DMS53 (cell line): Measurements from ENCODE around the gene FOXK2.
A peak's percentile ranks its signal among the peaks of the same experiment; 100 is the strongest.
"Not testable (repeated sequence)": the region's sequence is repeated elsewhere in the genome, so short reads cannot be mapped to it uniquely, and the experiment has no call there.

Experiments
- DNase-seq: peaks from one replicate; lab custom pipeline; 2025; lab: John Stamatoyannopoulos, UW

Gene FOXK2

DNA sequence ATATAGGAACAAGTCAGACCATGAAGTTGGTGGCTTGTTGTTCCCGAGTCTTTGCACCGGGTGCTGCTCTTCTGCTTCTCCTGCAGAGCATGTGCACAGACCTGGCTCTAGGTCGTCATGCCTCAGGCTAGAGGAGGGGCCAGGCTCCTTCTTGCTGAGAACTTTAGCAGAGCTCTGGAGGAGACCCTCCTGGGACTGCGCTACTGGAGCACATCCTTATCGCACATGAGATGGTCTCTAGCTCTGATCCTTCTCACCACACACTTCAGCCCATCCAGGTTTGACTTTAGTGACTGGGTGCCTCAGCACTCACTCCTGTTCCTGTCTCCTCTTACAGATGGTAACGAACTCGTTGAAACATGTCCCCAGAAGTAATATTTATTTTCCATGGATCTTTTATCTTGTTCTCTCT lies 14.9 kb downstream of the FOXK2 start:
- DNase-seq: no peak

DNA sequence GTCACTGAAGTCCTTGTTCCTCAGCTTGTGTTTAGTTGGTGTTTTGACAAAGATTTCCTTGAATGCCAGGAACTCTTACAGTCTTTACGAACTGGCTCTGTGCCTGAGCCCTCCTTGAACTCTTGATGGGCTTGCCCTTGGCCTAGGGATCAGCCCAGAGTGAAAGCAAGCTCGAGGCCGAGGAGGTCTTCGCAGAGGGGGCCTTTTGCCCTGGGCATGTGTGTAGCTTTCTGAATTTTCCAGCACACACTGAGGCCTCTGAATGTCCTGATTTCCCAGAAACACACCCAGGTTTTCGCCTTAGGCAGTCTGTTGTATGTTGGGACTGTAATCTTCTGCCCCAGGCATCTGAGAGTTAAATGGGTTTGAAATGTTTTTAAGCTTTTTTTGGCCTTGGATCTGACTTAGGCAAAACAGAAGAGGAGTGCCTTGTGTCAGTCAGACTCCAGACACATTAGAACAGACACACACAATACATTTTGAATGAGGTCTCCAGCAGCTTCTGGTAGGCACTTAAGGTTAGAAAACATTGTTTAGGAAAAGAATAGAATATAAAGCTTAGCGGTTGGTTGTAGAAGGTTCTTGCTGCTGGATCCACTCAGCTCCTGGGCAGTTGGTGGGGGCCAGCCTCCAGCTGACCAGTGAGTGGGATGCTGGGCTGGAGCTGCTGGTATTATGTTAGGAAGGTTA lies 17.1 kb downstream of the FOXK2 start:
- no peak for DNase-seq

DNA sequence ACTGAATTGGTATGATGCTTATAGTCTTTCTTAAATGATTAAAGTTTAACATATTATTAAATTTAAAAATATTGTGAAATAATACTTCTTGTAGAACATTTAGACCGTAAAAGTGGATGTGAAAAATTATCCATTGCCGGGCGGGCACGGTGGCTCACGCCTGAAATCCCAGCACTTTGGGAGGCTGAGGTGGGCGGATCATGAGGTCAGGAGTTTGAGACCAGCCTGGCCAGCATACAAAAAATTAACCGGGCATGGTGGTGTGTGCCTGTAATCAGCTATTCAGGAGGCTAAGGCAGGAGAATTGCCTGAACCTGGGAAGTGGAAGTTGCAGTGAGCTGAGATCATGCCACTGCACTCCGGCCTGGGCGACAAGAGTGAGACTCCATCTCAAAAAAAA lies 17.7 kb downstream of the FOXK2 start:
- not testable (repeated sequence) for DNase-seq

DNA sequence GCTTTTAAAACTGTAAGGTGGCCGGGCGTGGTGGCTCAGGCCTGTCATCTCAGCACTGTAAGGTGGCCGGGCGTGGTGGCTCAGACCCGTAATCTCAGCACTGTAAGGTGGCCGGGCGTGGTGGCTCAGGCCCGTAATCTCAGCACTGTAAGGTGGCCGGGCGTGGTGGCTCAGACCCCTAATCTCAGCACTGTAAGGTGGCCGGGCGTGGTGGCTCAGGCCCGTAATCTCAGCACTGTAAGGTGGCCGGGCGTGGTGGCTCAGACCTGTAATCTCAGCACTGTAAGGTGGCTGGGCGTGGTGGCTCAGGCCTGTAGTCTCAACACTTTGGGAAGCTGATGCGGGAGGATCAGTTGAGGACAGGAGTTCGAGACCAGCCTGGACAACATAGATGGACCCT lies 19.5 kb downstream of the FOXK2 start:
- DNase-seq: not testable (repeated sequence)

DNA sequence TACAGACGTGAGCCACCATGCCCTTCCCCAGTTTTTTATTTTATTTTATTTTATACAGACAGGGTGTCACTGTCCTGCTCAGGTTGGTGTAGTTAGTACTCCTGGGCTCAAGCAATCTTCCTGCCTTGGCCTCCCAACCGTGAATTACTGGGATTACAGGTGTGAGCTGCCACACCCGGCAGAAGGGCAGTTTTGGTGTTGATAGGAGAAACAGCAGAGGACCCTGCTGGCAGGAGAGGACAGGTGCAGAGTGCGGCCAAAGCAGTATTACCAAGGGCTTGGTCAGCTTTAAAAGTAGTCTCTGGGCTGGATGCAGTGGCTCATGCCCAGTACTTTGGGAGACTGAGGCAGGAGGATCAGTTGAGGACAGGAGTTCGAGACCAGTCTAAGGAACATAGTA lies 22.9 kb downstream of the FOXK2 start:
- DNase-seq: no peak

DNA sequence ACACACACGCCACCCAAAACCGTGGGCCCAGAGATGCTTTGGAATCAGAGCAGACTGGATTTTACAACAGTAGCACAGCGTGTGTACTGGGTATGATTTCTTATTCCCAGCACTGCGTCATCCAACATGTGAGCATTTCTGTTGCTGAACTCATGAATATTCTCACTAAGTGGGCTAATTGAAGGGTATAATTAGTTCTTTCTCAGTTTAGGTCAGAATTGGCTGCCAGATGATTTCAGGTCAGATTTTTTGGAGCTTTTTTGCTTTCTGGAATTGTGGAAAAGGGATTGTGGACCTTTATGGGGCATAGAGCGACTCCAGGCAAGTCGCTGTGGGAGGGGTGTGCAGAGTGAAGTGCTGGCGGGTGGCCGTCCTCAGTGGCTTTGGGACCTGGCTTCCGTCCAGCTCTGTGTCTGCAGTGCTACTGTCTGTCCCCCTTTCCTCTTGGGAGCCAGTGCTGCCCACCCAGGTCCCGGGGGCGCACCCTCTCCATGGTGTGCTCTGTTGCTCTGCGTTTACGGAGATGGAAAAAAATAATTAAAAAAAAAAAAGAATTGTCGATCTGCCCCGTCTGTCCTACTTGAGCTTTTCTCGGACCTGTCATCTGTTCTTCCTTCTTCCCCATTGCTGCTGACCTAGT lies 25.0 kb downstream of the FOXK2 start:
- no peak for DNase-seq

DNA sequence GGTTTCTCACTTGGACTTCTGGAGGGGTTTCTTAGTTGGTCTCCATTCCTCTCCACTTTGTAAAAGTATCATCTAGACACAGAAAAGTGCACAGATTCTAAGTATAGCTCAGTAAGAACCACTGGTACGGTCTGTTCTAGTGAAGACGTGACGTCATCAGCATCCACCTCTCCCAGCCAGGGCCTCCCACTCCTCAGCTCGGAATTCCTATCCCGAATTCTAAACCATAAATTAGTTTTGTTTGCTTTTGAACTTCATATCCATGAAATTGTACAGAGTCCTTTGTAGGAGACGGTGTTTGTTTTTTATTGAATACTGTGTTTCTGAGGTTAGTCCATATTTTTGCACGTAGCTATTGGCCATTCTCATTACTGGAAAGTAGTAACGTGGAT lies 25.5 kb downstream of the FOXK2 start:
- no peak for DNase-seq

DNA sequence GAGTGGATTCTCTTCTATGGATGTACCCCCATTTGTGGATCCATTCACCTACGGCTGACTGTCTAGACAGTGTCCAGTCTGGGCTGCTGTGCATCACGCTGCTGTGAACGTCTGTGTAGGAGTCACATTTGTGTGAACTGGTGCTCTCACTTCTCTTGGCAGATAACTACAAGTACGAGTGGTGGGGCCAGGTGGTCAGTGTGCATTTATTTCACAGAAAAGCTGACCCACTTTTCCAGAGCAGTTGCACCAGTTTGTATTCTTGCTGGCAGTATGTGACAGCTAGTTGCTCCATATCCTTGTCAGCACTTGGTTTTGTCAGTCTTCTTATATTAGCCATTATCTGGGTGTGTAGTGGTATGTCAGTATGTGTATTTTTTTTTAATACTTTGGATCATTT lies 28.4 kb downstream of the FOXK2 start:
- DNase-seq: no peak

DNA sequence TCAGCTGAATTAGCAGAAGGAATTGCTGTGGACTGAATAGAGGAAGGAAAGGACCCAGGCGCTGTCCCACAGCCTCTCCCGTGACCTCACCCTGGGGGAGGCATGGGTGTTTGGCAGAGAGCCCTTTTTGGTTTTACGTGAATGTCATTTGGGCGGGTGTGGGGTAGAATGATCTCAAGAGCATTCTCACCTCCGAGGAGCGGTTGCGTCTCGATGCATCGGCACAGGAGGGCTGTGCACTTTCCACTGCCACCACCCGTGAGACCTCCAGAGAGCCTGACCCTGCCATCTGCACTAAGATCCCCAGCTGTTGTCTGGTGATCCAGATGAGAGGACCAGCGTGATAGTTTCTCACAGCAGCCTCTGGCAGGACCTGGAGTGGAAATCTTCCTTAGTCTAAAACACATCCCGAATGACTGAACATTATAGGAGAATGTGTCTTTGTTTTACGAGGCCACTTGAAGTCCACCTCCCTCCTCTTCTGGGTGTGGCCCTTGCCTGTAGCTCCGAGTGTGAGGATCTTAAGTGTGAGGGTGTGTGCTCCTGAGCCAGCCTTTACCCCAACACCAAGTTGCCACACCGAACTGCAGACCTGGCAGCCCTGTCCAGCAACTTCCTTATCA lies 29.3 kb downstream of the FOXK2 start:
- no peak for DNase-seq

DNA sequence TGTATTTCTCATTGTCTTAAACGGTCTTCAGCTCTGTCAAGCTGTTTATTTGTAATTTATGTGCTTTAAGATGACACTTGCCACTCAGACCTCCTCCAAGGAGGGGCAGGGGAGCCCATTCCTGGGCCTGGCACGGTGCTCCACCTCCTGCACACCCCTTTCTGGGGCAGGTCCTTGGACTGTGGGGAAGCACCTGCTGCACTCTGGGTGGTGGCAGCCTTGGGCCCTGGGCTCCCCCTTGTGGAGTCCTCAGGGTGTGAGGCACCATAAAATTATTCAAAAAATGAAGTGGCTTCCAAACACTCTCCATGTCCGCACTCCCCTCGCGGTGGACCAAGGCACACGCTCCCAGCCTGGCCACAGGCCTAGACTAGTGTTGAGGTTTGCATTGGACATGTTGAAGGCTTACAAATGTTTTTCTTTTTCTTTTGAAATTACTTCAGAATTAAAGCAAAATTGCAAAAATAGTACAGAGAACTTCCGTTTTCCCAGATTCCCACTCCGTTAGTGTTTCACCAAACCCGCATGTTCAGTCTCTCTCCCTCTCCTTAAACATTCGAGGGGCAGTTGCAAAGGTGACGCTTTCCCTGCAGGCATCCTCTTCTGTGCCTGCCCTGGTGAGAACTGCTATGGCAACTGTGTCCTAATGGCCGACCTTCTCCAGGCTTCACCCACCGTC lies 32.4 kb downstream of the FOXK2 start:
- peak; percentile 82 for DNase-seq

DNA sequence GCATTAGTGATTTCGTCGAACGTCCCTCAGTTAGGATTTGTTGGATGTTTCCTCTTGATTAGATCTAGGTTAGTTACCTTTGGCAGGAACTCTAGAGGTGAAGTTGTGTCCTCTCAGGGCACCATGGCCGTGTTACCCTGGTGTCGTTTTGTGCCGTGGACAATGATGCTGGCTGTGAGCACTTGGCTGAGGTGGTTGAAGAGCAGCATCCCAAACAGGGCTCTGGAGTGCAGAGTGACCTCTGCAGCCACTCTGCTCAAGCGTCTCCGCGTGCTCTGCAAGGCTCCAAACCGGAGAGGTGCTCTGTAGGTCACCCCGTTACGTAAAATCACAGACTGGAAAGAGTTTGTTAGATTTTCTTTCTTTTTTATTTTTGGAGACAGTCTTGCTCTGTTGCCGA lies 33.0 kb downstream of the FOXK2 start:
- no peak for DNase-seq

DNA sequence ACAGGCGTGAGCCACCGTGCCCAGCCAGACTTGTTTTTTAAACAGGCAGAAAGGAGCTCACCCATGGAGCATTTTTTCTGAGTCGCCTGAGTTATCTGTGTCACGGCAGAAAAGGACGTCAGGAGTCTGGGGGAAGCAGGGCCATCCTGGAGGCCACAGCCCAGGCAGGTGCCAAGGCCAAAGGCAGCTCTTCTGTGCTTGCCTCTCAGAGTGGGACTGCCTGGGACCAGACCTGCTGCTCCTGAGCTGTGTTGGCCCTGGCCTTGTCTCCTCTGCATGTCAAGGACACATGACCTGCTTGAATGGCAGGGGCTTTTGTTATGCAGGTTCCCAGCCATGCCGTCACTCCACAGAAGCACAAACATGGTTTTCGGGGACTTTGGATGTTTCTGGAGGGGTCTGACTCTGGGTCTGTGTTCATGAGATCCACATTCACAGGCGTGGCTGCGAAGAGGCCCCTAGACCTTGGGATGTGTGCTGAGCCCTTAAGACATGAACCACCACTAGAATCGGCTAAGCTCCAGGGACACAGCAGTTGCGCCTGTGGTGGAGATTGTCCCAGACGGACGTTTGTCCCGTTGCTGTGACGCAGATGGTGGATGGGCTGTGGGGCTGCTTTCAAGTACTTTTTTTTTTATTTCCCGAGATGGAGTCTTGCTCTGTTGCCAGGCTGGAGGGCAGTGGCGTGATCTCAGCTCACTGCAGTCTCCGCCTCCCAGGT lies 33.8 kb downstream of the FOXK2 start:
- DNase-seq: no peak

DNA sequence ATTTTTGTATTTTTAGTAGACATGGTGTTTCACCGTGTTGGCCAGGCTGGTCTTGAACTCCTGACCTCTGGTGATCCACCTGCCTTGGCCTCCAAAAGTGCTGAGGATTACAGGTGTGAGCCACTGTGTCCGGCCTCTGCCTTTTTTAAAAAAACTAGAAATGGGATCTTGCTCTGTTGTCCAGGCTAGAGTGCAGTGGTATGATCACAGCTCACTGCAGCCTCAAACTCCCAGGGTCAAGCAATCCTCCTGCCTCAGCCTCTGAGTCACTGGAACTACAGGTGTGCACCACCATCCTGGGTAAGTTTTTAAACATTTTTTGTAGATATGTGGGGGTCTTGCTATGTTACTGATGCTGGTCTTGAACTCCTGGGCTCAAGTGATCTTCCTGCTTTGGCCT lies 38.0 kb downstream of the FOXK2 start:
- not testable (repeated sequence) for DNase-seq

DNA sequence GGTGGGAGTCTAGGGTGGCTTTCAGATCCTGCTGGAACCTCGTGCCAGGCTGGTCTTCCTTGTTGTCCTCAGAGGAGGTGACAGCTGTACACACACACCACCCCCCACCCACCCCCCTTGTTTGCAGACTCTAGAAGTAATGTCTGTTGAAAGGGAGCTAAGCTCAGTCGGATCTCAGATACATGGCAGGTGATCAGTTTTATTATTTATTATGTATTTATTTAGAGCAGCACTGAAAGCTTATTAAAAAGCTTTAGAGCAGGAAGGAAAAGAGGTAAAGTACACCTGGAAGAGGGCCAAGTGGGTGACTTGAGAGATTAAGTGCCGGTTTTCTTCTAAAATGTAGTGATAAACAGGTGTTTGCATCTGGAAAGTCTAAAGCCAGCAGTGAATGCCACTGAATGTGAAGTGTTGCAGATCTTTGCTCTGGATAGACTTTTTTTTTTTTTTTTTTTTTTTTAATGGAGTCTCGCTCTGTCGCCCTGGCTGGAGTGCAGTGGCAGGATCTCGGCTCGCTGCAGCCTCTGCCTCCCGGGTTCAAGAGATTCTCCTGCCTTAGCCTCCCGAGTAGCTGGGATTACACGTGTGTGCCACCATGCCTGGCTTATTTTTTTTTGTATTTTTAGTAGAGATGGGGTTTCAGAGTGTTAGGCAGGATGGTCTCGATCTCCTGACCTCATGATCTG lies 40.2 kb downstream of the FOXK2 start:
- DNase-seq: peak; percentile 98

DNA sequence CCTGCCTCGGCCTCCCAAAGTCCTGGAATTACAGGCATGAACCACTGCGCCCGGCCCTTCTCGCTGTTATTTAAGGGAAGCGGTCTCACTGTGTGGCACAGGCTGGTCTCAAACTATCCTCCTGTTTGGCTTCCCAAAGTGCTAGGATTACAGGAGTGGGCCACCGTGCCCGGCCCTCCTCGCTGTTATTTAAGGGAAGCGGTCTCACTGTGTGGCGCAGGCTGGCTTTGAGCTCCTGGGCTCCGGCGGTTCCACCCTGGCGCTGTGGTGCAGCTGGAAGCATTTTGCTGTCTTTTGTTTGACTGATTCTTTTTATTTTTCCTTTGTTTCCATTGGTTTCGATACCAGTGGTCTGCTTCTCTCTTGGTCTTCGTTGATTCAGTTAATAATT lies 40.7 kb downstream of the FOXK2 start:
- peak; percentile 34 for DNase-seq

DNA sequence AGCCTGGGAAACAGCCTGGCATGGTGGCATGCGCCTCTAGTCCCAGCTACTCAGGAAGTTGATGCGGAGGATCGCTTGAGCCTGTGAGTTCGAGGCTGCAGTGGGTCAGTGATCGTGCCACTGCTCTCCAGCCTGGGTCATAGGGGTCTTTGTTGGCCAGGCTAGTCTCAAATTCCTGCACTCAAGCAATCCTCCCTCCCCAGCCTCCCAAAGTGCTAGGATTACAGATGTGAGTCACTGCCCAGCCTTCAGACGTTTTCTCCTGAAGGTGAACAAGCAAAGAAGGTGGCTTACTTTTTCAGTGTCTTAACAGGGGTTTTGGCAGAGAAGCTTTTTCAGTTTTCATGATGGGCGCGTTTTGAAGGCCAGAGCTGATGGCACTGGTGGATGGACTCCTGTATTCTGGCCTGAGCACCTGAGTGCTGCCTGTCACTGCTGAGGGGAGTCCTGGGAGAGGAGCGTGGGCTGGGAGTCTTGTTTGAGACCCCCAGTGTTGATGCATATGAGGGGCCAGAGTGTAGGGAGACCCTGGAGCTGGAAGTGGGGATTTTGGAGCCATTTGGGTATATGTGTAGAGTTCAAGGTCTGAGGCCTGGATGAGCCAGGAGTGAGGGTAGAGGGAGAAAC lies 41.4 kb downstream of the FOXK2 start:
- DNase-seq: no peak

DNA sequence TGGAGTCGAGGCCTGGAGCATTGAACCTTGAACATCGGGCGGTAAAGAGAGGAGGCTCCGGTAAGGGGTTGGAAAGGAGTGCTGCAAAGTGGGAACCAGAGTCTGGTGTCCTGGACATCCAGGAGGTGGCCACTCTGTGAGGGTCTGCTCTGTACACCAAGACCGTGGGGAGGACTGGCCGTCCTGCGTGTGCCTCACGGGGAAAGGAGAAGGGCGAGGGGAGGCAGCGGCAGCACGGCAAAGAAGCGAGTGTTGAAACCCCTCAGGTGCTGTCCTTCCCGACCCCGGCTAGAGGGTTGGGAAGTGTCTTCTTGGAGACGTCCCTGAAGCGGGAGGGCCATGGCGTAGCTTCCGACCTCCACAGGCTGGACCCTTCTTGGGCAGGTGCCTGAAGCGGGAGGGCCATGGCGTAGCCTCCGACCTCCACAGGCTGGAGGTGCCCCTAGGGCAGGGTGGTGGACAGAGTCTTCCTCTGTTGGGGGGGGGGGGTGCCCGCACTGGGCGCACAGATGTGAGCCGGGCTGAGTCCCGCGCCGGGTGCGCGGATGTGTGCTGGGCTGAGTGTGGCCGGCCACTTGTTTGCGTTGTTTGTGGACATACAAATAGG lies 42.0 kb downstream of the FOXK2 start:
- no peak for DNase-seq

DNA sequence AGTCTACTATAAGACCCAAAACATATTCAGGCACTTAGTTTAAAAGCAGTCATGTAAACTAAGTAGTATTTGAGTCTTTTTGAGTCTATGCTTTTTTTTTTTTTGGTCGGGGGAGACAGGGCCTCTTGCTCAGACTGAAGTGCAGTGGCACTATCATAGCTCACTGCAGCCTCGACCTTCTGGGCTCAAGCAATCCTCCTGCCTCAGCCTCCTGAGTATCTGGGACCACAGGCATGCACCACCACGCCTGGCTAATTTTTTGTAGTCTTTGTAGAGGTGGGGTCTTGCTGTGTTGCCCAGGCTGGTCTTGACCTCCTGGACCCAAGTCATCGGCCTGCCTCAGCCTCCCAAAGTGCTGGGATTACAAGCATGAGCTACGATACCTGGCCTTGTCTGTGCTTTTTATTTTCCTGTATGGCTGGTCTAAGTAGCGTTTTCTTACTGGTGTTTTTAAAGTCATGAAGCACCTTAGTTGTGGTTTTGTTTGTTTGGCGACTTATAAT lies 43.2 kb downstream of the FOXK2 start:
- not testable (repeated sequence) for DNase-seq

DNA sequence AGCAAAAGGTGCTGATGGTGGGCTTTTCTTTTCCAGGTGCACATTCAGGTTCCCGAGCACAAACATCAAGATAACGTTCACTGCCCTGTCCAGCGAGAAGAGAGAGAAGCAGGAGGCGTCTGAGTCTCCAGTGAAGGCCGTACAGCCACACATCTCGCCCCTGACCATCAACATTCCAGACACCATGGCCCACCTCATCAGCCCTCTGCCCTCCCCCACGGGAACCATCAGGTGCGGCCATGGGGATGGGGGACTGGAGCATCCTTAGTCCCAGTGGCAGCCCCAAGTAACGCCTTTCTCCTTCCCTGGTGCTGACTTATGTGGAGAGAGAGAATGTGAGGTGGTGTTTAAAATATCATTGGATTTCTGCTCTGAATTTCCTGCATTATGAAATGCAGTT lies 43.8 kb downstream of the FOXK2 start:
- no peak for DNase-seq

DNA sequence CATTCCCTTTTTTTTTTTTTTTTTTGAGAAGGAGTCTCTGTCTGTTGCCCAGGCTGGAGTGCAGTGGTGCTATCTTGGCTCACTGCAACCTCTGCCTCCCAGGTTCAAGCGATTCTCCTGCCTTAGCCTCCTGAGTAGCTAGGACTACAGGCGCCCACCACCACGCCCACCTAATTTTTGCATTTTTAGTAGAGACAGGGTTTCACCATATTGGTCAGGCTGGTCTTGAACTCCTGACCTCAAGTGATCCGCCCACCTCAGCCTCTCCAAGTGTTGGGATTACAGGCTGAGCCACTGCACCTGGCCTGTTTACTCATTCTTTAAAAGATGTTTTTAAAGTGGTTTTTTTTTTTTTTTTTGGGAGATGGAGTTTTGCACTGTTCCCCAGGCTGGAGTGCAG lies 44.2 kb downstream of the FOXK2 start:
- not testable (repeated sequence) for DNase-seq

DNA sequence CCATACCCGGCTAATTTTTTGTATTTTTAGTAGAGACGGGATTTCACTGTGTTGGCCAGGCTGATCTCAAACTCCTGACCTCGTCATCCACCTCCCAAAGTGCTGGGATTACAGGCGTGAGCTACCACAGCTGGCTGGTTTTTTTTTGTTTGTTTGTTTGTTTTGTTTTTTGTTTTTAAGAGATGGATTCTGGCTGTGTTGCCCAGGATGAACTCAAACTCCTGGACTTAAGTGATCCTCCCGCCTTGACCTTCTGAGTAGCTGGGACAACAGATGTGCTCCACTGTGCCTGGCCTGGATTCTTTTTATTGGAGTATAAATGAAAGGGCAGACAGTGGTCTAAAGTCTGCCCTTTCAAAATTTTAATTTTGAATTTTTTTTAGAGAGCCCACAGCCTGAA lies 44.7 kb downstream of the FOXK2 start:
- no peak for DNase-seq
